ENCODE results near the gene RMDN3. TPM values are rescaled to one million over a fixed set of nuclear protein-coding genes. Genes with fewer than 3 reads are reported as not detected.
A peak's percentile ranks its signal among the peaks of the same experiment; 100 is the strongest.

Gene RMDN3
- total RNA-seq, 8 experiments from 2014 or later, result 17.6 to 29.3 (median 23.9) TPM

GRCh38 chr15:40755812-40756208 lies 756 bp upstream of the RMDN3 start:
- peaks cover 8 to 22% of the 10 kb centered on the region in 2 donors for H3K4me1 ChIP-seq (replicated peaks in 1 of 2)
- in situ Hi-C loops (cut with MboI; ENCODE audit: low pct_unique_long_range_greater_than_20kb in 2 of 9, low sequenced_read_pairs in 9 of 9, unreplicated experiment in 9 of 9), result no loop called here
- 33 to 77% (median 50%) methylated on average over 1 to 6 of the region's 10 CpGs; no CpG with 5 or more reads in 1 of the 10 experiments for WGBS, 10 experiments
- H3K4me3 ChIP-seq, result peak overlapping the region; percentile 73 to 93 (median 78)
- H3K27ac ChIP-seq, result no peak overlapping the region
- ATAC-seq (replicated peaks in 6 of 8), result no peak

- peaks cover 8 to 22% of the 10 kb centered on the region in 2 donors for H3K4me1 ChIP-seq (replicated peaks in 1 of 2)
- H3K4me3 ChIP-seq, result peak overlapping the region; percentile 73 to 93 (median 78)
- peak overlapping the region; percentile 80 to 91 for H3K27ac ChIP-seq
- peak in 6 of 8 experiments; percentile 28 to 61 (median 40) for ATAC-seq (replicated peaks in 6 of 8)
- 4 to 6% methylated on average over 5 to 7 of the region's 22 CpGs; no CpG with 5 or more reads in 8 of the 10 experiments for WGBS, 10 experiments
- in situ Hi-C loops (cut with MboI; ENCODE audit: low pct_unique_long_range_greater_than_20kb in 2 of 9, low sequenced_read_pairs in 9 of 9, unreplicated experiment in 9 of 9), result no loop called here
Measured at GRCh38 chr15:40754574-40754882, 526 bp downstream of the RMDN3 start.

GRCh38 chr15:40751745-40752144 lies 3.3 kb downstream of the RMDN3 start:
- Histone ChIP-seq H3K4me3 (no peak overlapping the region), H3K27ac (no peak overlapping the region), H3K4me1 (replicated peaks in 1 of 2) (peaks cover 18 to 23% of the 10 kb centered on the region in 2 donors)
- 90 to 100% (median 100%) methylated on average over 1 to 8 of the region's 12 CpGs; no CpG with 5 or more reads in 2 of the 10 experiments for WGBS, 10 experiments
- ATAC-seq (replicated peaks in 6 of 8), result no peak
- in situ Hi-C loops (cut with MboI; ENCODE audit: low pct_unique_long_range_greater_than_20kb in 2 of 9, low sequenced_read_pairs in 9 of 9, unreplicated experiment in 9 of 9), result no loop called here

- Histone ChIP-seq H3K4me1 (replicated peaks in 1 of 2) (peaks cover 18 to 21% of the 10 kb centered on the region in 2 donors), H3K27ac (no peak overlapping the region), H3K4me3 (no peak overlapping the region)
- in situ Hi-C loops (cut with MboI; ENCODE audit: low pct_unique_long_range_greater_than_20kb in 2 of 9, low sequenced_read_pairs in 9 of 9, unreplicated experiment in 9 of 9), result no loop called here
- no peak for ATAC-seq (replicated peaks in 6 of 8)
- 80 to 100% (median 92%) methylated on average over 1 to 4 of the region's 4 CpGs; no CpG with 5 or more reads in 3 of the 10 experiments for WGBS, 10 experiments
Measured at GRCh38 chr15:40750885-40751284, 4.2 kb downstream of the RMDN3 start.

GRCh38 chr15:40749151-40749630 lies 5.9 kb downstream of the RMDN3 start:
- ATAC-seq (replicated peaks in 6 of 8), result no peak
- in situ Hi-C loops (cut with MboI; ENCODE audit: low pct_unique_long_range_greater_than_20kb in 2 of 9, low sequenced_read_pairs in 9 of 9, unreplicated experiment in 9 of 9), result no loop called here
- H3K27ac ChIP-seq, result no peak overlapping the region
- peaks cover 16 to 18% of the 10 kb centered on the region in 2 donors for H3K4me1 ChIP-seq (replicated peaks in 1 of 2)
- no peak overlapping the region for H3K4me3 ChIP-seq
- WGBS, 10 experiments, result 68 to 100% (median 100%) methylated on average over 1 to 3 of the region's 4 CpGs; no CpG with 5 or more reads in 5 of the 10 experiments

- no peak overlapping the region for H3K4me3 ChIP-seq
- H3K4me1 ChIP-seq (replicated peaks in 1 of 2), result peaks cover 7 to 13% of the 10 kb centered on the region in 2 donors
- 74 to 100% (median 93%) methylated on average over 1 to 4 of the region's 7 CpGs; no CpG with 5 or more reads in 2 of the 10 experiments for WGBS, 10 experiments
- ATAC-seq (replicated peaks in 6 of 8), result no peak
- in situ Hi-C loops (cut with MboI; ENCODE audit: low pct_unique_long_range_greater_than_20kb in 2 of 9, low sequenced_read_pairs in 9 of 9, unreplicated experiment in 9 of 9), result no loop called here
- H3K27ac ChIP-seq, result no peak overlapping the region
Measured at GRCh38 chr15:40747685-40748631, 7.1 kb downstream of the RMDN3 start.

GRCh38 chr15:40746916-40747418 lies 8.1 kb downstream of the RMDN3 start:
- in situ Hi-C loops (cut with MboI; ENCODE audit: low pct_unique_long_range_greater_than_20kb in 2 of 9, low sequenced_read_pairs in 9 of 9, unreplicated experiment in 9 of 9), result no loop called here
- H3K4me3 ChIP-seq, result no peak overlapping the region
- peaks cover 7 to 13% of the 10 kb centered on the region in 2 donors for H3K4me1 ChIP-seq (replicated peaks in 1 of 2)
- ATAC-seq (replicated peaks in 6 of 8), result peak in 7 of 8 experiments; percentile 43 to 89 (median 74)
- WGBS, 10 experiments, result 33 to 100% (median 63%) methylated on average over 1 to 3 of the region's 3 CpGs; no CpG with 5 or more reads in 2 of the 10 experiments
- peak overlapping the region; percentile 21 to 55 for H3K27ac ChIP-seq

- no peak overlapping the region for H3K4me3 ChIP-seq
- 33 to 75% (median 70%) methylated on average over 1 to 4 of the region's 5 CpGs; no CpG with 5 or more reads in 7 of the 10 experiments for WGBS, 10 experiments
- no peak overlapping the region for H3K27ac ChIP-seq
- in situ Hi-C loops (cut with MboI; ENCODE audit: low pct_unique_long_range_greater_than_20kb in 2 of 9, low sequenced_read_pairs in 9 of 9, unreplicated experiment in 9 of 9), result no loop called here
- H3K4me1 ChIP-seq (replicated peaks in 1 of 2), result peaks cover 7 to 13% of the 10 kb centered on the region in 2 donors
- ATAC-seq (replicated peaks in 6 of 8), result no peak
Measured at GRCh38 chr15:40744815-40745152, 10.3 kb downstream of the RMDN3 start.

- in situ Hi-C loops (cut with MboI; ENCODE audit: low pct_unique_long_range_greater_than_20kb in 2 of 9, low sequenced_read_pairs in 9 of 9, unreplicated experiment in 9 of 9), result no loop called here
- WGBS, 10 experiments, result 42 to 95% (median 82%) methylated on average over 1 to 9 of the region's 12 CpGs; no CpG with 5 or more reads in 4 of the 10 experiments
- H3K27ac ChIP-seq, result no peak overlapping the region
Measured at GRCh38 chr15:40743921-40744814, 10.9 kb downstream of the RMDN3 start.

GRCh38 chr15:40743485-40743901 lies 11.6 kb downstream of the RMDN3 start:
- Histone ChIP-seq H3K4me1 (replicated peaks in 1 of 2) (peaks cover 7 to 20% of the 10 kb centered on the region in 2 donors), H3K4me3 (no peak overlapping the region), H3K27ac (no peak overlapping the region)
- in situ Hi-C loops (cut with MboI; ENCODE audit: low pct_unique_long_range_greater_than_20kb in 2 of 9, low sequenced_read_pairs in 9 of 9, unreplicated experiment in 9 of 9), result no loop called here
- ATAC-seq (replicated peaks in 6 of 8), result no peak
- 0 to 100% (median 100%) methylated on average over 1 to 2 of the region's 2 CpGs; no CpG with 5 or more reads in 5 of the 10 experiments for WGBS, 10 experiments

More at GRCh38 chr15:40743921-40744814, 10.9 kb downstream of the RMDN3 start:
- Histone ChIP-seq H3K4me3 (no peak overlapping the region), H3K4me1 (replicated peaks in 1 of 2) (peaks cover 7 to 14% of the 10 kb centered on the region in 2 donors)
- peak in 2 of 8 experiments; percentile 37 to 59 for ATAC-seq (replicated peaks in 6 of 8)

GRCh38 chr15:40739854-40740253 lies 15.2 kb downstream of the RMDN3 start:
- in situ Hi-C loops (cut with MboI; ENCODE audit: low pct_unique_long_range_greater_than_20kb in 2 of 9, low sequenced_read_pairs in 9 of 9, unreplicated experiment in 9 of 9), result no loop called here
- WGBS, 10 experiments, result 20 to 100% (median 92%) methylated on average over 1 of the region's 2 CpGs; no CpG with 5 or more reads in 4 of the 10 experiments
- Histone ChIP-seq H3K4me3 (no peak overlapping the region), H3K27ac (no peak overlapping the region), H3K4me1 (replicated peaks in 1 of 2) (peaks cover 0 to 11% of the 10 kb centered on the region in 2 donors)
- no peak for ATAC-seq (replicated peaks in 6 of 8)

- 0 to 50% (median 0%) methylated on average over 1 to 2 of the region's 2 CpGs; no CpG with 5 or more reads in 4 of the 10 experiments for WGBS, 10 experiments
- in situ Hi-C loops (cut with MboI; ENCODE audit: low pct_unique_long_range_greater_than_20kb in 2 of 9, low sequenced_read_pairs in 9 of 9, unreplicated experiment in 9 of 9), result no loop called here
- H3K27ac ChIP-seq, result no peak overlapping the region
- ATAC-seq (replicated peaks in 6 of 8), result peak in 3 of 8 experiments; percentile 42 to 83 (median 65)
- H3K4me1 ChIP-seq (replicated peaks in 1 of 2), result peaks cover 0 to 11% of the 10 kb centered on the region in 2 donors
- H3K4me3 ChIP-seq, result no peak overlapping the region
Measured at GRCh38 chr15:40739047-40739446, 16.0 kb downstream of the RMDN3 start.
